HG02973 (cell line): Measurements from ENCODE around the gene MACROD1.

ENCODE experiments used
- ATAC-seq: cut with Tn5 transposase; IDR thresholded peaks from one replicate; pipeline ENCODE4 v1.9.1; 2021; ENCODE audit warnings: moderate library complexity; ENCODE audit not compliant: unreplicated experiment

MACROD1 gene

DNA sequence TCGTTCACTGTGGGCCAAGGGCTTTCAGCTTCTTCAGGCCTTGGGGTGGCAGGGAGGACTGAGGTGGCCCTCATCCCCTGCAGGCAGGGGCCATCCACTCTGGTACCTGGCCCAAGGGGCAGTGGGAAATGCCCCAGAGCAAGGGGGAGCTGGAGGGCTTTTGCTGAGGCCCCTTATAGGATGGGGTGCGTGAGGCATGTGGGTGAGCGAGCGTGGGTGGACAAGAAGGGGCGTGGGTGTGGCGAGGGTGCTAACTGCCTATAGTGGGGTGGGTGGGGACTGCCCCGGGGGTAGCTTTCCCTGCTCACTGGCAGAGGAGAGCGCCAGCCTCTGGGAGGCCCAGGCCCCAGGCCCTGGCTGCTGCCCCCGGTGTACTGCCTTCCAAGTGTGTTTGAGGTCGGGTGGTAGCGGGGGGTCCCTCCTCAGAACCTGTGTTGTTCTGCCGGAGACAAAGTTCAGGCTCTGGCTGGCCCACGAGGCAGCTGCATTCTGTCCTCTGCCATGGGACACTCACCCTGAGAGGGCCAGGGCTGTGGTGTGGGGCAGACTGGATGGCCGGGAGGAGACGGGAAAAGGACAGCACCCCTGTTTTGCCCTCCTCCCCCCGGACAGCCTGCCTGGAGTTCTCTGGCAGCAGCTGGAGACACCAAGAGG, 126.8 kb downstream of the MACROD1 start:
- ATAC-seq = no peak

DNA sequence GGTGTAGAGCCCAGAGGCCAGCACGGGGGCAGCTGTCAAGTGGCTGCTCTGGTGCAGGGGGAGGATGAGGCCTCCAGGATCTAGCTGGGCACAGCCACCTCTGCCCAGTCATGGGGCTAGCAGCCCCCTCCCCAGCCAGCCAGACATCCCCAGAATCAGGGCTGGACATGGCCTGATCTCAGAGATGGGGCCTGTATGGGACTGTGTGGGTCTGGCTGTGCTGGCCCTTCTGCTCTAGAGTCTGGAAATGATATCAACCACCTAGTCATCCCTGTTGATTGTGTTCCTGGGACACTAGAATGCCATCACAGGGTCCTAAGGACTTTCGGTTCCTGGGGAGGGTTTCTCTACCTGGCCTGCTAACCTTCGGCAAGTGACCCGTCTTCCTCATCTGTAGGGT, 127.4 kb downstream of the MACROD1 start:
- no peak for ATAC-seq

DNA sequence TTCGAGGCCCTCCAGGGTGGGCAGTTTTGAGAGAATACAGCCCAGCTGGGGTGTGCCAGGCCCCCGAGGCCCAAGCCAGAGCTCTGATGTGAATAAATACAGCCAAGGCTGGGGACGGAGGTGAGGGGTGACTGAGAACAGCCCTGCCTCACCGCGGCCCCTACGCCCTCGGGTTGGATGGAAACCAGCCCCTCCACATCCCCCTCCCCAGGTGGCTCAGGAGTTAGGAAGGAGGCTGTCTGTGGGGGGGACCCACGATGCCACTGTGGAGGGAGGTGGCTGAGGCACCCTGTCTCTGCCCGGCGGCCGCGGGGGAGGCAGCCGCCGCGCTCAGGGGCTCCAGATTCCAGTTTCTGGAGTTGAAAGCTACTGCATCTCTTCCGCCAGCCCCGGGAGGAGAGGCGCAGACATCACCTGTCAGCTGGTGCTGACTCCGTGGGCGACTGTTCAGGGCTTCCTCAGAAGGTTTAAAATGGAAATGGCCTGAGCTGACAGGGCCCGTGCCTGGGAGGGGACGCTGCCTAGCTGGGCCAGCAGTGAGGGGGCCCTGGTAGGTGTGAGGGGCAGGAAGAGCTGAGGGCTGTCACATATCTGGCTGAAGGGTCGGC, 128.8 kb downstream of the MACROD1 start:
- no peak for ATAC-seq

DNA sequence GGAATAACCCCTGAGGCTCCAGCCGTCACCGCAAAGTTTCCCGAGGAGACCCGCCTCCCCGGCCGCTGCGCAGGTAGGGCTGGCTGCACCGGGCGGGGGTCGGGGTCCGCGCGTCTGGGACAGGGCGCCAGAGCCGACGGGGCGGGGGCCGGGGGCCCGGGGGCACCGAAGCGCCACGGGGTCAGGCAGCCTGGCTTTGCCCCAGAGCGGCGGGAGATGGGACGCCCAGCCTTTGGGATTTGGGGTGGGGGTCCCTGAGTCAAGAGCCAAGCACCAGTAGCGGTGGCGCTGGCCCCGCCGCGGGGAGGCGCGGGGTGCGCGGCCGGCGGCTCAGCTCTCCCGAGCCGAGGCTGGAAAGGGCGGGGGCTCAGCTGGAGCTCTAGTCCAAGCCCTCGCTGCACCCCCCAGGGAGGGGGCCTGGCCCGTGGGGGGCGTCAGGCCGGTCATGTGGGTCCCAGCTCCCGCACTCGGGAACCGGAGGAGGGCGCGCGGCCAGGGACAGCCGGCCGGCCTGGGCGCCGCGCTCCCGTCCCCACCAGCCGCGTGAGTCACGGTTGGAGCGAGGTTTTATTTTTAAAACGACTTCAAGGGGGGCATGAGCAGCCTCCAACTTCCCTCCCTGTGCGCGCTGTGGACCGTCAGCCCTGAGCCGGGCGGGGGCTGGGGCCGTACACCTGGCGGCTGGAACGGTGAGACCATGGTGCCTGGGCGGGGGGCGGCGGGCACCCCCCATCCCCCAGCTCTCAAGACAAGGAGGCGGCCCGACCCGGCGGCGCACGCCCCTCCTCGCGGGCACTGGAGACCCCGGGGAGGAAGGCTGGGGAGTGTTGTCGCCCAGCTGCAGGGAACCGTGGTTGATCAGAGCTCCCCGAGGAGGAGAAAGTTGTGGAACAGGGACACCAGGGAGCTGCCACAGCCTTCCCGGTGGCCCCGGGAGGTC, 129.6 kb downstream of the MACROD1 start:
- ATAC-seq = no peak

DNA sequence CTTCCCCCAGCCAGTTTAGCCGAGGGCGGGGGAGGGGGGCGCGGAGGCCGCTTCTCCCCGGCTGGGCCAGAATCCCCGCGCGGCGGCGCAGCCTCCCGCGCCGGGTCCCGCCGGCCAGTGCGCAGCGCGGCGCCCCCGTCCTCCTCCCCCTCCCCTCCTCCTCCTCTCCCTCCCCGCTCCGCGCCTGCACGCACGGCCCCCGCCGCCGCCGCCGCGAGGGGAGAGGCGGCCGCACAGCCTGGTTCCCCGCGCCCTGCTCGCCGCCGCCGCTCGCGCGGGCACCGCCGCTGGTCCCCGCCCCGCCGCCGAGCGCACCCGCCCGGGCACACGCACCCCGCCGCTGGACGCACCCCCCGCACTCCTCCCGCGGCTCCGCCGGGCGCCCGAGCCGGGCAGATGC, 130.3 kb downstream of the MACROD1 start, which contains the start of gene FLRT1:
Gene FLRT1, plus strand, starts transcription at position 356 of the 400 bp plus-strand sequence. CDS start 80,337 bp downstream, outside the sequence.
- no peak for ATAC-seq

DNA sequence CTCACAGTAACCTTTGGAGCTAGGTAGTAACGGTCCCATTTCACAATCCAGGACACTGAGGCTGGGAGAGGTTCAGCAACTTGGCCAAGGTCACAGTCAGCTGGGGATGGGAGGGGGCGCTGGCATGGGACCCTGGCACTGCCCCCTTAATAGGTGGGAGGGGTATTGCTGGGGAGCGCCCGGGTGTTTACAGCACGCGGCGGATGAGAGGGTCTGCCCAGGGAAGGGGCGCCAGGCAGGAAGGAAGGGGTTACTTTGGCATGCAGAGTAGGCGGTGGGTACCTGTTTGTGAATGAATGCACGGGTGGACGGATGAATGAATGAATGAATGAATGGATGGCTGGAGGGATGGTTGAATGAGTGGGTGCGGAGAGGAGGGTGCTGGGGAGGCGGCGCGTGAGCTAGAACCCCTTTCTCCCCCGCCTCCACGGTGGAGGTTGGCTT, 130.8 kb downstream of the MACROD1 start:
- no peak for ATAC-seq

DNA sequence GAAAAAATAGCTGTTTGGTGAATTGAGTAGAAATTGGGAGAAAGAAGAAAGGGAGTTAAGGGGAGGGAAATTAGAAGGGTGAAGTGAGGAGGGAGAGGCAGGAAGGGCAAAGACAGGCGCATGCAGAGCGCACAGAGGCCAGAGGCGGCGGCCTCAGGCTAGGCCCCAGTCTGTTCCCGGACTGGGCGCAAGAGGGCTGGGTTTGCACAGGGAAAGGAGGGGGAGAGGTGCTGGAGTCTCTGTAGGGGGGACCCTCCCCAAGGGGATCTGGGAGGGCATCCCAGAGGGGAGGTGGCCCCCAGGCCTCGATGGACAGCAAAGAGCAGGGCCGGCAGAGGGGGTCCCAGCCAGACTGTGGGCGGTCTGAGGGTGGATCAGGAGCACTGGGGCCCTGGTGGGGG, 131.5 kb downstream of the MACROD1 start:
- ATAC-seq = no peak

DNA sequence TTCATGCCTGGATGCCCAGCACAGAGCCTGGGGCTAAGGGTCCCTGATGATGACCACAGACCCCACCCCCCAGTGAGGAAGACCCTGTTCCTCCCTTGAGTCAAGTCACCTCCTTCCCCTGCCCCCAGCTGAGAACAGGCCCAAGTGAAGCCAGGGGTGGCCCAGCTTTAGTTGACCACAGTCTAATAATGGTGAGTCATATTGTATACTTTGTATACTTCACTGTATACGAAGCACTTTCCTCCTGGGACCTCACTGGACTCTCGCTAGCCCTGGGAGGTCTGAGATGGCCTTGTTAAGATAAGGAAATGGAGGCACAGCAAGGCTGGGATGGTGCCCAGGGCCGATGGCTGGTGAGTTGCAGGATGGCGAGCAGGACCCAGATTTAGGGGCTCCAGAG, 133.9 kb downstream of the MACROD1 start:
- no peak for ATAC-seq

DNA sequence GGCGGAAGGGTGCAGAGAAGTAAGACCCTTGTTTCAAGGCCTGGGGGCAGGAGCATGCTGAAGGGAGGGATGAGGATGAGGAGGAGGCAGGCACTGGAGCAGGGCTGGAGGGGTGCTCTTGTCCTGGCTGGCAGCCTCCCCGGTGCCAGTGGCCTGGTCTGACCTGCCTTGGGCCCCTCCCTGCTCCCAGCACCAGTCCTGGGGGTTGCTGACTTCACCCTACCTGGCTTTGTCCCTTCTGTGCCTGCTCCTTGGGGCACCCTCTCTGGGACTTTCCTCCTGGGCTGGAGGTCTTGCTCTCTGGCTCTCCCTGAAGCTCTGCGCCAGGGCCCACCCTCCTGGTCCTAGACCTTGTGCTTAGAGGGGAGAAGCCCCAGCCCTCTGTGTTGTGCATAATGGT, 134.9 kb downstream of the MACROD1 start:
- ATAC-seq = no peak

DNA sequence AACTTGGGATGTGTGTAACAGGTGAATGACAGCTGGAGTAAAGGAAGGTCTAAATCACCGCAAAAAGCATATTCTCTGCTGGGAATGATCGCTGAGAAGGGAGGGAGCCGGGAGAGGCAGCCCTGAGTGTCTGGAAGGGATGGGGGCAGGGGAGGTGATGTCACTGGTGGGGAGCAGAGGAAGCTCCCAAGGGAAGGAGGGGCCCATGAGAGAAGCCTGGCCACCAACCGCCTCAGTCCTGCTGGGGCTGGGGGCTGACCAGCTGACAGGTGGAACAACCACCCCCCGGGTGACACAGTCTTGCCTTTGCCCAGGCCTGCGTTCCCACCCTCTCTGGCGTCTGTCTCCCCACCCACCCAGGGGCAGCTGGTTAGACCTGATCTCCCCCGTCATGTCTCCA, 136.1 kb downstream of the MACROD1 start:
- ATAC-seq = no peak

DNA sequence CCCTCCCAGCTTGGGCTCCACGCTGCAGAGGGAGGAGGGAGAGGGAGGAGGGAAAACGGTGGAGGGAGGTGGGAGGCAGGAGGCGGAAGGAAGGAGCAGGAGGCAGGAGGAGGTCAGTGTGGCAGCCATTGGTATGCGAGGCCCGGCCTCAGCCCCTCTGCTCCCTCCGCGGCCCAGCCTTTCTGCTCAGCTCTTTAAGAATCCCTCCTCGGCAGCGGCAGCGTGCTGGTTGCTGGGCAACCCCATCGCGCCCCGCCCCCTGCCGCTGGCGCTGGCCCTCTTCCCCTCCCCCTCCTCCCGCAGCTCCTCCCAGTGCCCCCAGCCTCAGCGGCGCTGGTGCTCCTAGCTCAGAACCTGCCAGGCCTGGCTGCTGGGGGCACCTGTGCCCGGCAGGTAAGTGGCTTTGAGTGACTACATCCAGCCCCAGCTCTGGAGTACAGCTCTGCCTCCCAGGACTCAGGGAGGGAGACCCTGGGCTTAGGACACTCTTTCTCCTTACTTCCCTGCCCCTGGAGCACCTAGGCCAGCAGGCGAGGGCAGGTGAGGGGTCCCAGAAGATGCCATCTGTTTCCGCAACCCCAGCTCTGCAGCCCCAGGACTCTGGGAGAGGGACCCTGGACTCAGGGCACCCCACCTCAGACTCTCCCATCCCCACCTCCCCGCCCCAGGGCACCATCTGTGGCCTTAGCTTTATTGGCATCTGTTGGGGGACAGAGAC, 137.4 kb downstream of the MACROD1 start:
- ATAC-seq = no peak

DNA sequence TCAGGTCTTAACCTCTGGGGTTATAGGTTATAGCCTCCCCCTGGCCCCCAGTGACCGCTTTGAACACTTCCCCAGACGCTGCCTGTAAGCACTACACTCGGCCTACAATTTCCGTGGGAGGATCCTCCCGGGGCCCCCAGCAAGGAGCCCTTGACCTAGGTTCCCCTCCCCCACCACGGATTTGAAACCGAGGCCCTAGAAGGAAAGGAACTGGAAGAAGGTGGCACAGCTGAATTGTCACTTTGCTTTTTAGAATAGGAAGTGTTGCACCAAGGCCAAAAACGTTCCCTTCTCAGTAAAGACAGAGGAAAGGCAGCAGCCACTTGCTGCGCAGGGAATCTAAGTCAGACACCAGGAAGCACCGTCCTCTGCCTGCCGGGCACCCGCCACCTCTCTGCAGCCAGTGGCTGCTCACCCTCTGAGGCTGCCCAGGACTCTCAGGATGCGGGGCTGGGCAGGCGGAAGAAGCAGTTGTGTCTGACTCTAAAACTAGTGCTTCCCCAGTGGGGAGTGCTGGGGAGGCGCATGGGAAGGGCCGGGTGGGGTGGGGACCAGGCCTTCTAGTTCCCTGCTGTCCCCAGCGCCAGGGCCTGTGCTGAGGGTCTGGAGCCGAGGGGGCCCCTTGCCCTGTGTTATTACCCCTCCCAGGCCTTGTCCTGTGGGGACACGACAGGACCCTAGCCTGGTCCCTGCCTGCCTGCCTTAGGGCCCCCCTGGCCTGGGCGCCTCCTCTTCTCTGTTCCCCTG, 138.1 kb downstream of the MACROD1 start:
- no peak for ATAC-seq

DNA sequence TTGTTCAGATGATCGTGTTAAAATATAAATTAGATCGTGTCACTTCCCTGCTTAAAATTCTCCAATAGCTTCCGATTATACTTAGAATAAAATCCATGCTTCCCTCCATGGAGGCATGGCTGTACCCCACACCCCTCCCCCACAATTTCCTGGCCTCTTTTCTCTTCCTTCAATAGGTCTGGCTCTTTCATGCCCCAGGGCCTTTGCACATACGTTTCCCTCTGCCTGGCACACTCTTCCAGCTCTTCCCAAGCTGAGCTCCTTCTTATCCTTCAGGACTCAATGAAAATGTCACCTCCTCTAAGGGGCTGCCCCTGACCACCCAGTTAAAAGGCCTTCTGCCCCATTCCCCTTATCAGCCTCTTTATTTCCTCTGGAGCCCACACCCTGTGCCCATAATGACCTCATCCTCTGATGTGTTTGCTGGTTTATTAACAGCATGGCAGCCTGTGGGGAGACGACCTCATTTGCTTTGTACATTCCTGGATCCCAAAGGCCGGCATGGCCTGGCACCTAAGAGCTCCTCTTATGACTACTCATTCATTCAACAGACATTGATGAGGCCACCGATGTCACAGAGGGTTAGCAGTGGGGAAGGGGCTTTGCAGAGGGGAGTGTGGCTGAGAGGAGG, 139.2 kb downstream of the MACROD1 start:
- ATAC-seq = no peak

DNA sequence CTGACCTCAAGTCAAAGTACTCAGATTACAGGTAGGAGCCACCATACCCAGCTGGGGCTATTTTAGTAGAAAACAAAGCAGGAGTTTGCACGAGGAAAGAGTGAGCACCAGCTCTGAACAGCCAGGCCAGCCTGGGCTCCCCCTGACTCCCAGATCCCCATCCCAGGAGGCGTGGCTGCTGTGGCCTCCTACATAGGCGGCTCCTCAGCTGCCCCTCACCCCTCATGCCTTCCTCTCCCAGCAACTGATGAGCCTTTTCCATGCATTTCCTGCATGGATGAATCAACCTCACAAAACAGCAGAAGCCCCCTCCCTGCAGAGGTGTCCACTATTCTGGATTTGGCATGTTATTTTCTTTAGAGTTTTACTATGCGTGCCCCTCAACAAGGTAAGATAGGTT, 140.7 kb downstream of the MACROD1 start:
- ATAC-seq = no peak

DNA sequence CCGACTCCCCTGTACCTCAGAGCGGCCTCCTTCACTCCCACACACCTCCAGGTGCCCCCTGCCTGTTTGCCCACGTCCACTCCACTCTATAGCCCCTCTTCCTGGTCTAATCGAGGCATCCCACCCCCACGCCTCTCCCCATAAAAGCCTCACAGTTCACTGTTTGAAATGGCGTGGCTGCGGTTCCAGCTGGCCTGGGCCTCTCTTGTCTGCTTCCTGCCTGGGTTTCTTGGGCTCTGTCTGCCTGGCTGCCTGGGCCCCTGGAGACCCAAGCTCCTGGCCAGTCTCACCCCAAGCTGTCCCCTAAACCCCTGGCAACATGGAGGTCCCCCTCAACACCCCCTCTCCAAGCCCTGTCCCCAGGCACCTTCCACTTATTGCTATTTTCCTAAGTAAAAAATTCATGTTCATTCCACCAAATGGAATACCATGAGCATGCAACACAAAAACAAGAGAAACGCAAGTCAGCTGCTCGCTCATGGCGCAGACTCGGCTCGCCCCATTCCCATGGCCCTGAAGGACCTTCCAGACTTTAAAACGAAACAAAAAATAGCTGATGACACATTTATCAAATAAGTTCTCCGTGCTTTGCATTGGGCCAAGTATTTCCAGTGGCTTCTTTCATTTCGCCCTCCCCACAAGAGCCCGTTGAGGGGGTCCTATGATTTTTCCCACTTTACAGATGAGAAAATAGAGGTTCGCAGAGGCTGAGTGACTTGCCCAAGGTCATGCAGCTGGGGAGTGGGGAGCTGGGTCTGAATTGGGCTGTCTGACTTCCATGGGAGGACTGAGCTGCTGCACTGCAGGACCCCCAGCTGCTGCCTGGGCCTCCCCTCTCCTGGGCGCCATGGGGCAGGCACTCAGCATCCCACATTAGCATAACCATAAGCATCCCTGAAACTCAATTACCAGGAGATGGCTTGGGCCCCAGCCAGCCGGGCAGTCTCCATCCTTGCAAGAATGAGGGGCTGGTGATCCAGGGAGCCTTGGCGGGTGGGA, 141.9 kb downstream of the MACROD1 start:
- no peak for ATAC-seq

DNA sequence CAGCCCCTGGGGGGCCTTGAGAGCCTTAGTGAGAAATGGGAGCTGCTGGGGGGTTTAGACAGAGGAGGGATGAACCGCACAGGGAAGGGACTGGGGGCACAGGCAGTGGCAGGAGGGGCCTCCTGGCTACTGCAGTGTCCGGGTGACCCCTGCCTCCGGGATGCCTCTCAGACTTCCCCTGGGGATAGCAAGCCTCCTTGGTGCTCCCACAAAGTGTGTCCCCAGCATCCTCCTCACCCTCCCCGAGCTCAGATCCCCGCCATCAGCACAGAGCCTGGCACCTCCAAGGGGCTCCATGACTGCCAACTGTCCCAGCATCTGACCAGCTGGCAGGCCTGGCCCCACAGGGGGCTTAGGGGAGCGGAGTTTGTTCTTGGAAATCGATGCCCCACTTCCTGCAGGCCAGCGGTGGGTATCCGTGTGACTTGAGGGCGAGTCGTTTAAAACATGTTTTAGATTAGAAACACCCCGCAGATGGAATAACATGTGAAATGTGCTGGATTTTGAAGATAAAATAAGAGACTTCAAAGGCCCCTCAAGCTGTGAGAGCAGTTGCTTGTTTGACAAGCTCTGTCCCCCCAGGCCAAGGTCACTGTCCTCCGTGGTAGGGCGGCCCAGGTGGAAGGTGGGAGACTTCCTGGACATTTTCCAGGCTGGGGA, 143.7 kb downstream of the MACROD1 start:
- ATAC-seq = no peak

DNA sequence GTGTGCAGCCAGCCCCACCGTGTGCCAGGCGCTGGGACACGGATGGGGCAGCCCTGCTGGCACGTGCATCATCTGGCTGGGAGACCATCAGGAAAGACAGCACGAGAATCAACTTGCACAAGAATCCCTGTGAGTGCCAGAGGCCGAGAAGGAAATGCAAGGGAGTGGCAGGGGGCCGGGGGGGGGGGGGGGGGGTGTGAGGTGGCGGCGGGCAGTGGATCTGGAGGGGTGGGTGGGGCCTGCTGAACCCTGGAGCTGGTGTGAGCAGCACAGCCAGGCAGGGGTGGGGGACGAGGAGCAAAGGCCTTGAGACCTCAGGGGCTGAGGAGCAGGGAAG, 144.2 kb downstream of the MACROD1 start:
- no peak for ATAC-seq
